Uterus (tissue), 2 donors: ENCODE data around the gene AADAT.

Experiments used
- CTCF ChIP-seq, 4 experiments: fragments of 200-600 bp in 2 of 4; fragments of 450-650 bp in 2 of 4; sonication (generic) in 2 of 4; IDR thresholded peaks; one replicate each; pipeline ENCODE4 v1.5.1; 2016 to 2019; ENCODE audit warnings: antibody characterized with exemption in 4 of 4, mild to moderate bottlenecking in 2 of 4, moderate library complexity in 1 of 4
- POLR2A ChIP-seq, 2 donors: fragments of 450-650 bp; IDR thresholded peaks; one replicate each; pipeline ENCODE4 v1.6.1; 2016; ENCODE audit warnings: antibody characterized with exemption in 2 of 2, mild to moderate bottlenecking in 1 of 2, moderate library complexity in 1 of 2

- TF ChIP-seq CTCF (IDR thresholded peaks at IDR 0.05): no peak
- no peak for TF ChIP-seq POLR2A (IDR thresholded peaks at IDR 0.05)
These were observed 746 bp upstream of the AADAT start for GRCh38 chr4:170090352-170091052.
